ENCODE results near the gene DOCK4. TPM values are rescaled to one million over a fixed set of nuclear protein-coding genes. Genes with fewer than 3 reads are reported as not detected.

The DOCK4 gene
- total RNA-seq, 1 experiment from 2014 or later, result 20.4 TPM

DNA sequence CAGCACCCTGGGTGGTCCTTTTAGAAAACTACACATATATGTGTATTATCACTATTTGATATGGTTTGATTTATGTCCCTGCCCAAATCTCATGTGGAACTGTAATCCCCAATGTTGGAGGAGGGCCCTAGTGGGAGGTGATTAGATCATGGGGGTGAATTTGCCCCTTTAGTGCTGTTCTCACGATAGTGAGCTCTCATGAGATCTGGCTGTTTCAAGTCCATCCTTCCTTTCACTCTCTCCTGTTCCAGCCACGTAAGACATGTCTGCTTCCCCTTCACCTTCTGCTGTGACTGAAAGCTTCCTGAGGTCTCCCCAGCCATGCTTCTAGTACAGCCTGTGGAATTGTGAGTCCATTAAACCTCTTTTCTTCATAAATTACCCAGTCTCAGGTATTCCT, 37.3 kb downstream of the DOCK4 start:
- TF ChIP-seq ETV6 (CRISPR knock-in tag; IDR thresholded peaks at IDR 0.05), result no peak
- TF ChIP-seq ZNF671 (CRISPR knock-in tag; IDR thresholded peaks at IDR 0.05), result no peak
- DNase-seq (ENCODE audit: low spot score) (no peak), ATAC-seq (no peak)
- H3K4me1 Mint-ChIP-seq, result peaks cover 9% of the 10 kb centered on the region
- POLR2A ChIA-PET, result no interaction called here
- no peaks in the 10 kb centered on the region for H3K36me3 Mint-ChIP-seq
- H3K27me3 Mint-ChIP-seq (ENCODE audit: low read depth), result no peaks in the 10 kb centered on the region
- no peaks in the 10 kb centered on the region for H3K9me3 Mint-ChIP-seq
- H3K27ac Mint-ChIP-seq, result no peak overlapping the region; the same call in 1 of the 2 replicates
- CTCF ChIA-PET, result interaction anchor here (0.6 kb wide), 1 partner anchor 108 kb away, joined by 3 read pairs; no protein-coding TSS in a partner anchor
- H3K4me3 Mint-ChIP-seq, result no peak overlapping the region

DNA sequence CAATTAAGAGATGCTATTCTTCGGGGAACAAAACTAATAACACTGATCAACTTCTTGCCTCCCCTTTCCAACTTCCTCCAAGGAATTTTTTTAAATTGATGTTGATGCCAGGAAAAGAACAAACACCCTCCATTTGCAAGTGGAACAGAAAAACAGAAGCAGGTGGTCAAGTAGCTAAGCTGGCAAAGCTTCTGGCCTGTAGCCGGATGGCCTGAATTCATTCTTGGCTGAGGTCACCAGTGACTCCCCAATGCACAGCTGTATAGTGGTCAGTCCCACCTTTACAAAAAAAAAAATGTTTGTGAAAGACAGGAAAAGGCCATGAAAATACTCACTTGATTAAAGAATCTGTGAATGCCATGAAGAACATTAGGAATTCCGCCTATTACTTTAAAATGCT, 39.1 kb downstream of the DOCK4 start:
- no peaks in the 10 kb centered on the region for H3K27me3 Mint-ChIP-seq (ENCODE audit: low read depth)
- POLR2A ChIA-PET, result no interaction called here
- no peaks in the 10 kb centered on the region for H3K9me3 Mint-ChIP-seq
- no peak overlapping the region for H3K4me3 Mint-ChIP-seq
- DNase-seq (ENCODE audit: low spot score), result no peak
- no peak for ATAC-seq
- no peaks in the 10 kb centered on the region for H3K36me3 Mint-ChIP-seq
- H3K4me1 Mint-ChIP-seq, result peaks cover 21% of the 10 kb centered on the region
- TF ChIP-seq NR3C1 (CRISPR knock-in tag; conservative IDR thresholded peaks at IDR 0.05; ENCODE audit: low read depth), result no peak
- TF ChIP-seq ZNF671 (CRISPR knock-in tag; IDR thresholded peaks at IDR 0.05), result no peak
- TF ChIP-seq GABPB1 (CRISPR knock-in tag; IDR thresholded peaks at IDR 0.05), result no peak
- no peak for TF ChIP-seq ELF4 (CRISPR knock-in tag; IDR thresholded peaks at IDR 0.05; ENCODE audit: low read depth)
- no peak for TF ChIP-seq ZBTB21 (CRISPR knock-in tag; IDR thresholded peaks at IDR 0.05; ENCODE audit: borderline replicate concordance)
- TF ChIP-seq CREB1 (CRISPR knock-in tag; IDR thresholded peaks at IDR 0.05), result no peak
- TF ChIP-seq, protein P1, sequence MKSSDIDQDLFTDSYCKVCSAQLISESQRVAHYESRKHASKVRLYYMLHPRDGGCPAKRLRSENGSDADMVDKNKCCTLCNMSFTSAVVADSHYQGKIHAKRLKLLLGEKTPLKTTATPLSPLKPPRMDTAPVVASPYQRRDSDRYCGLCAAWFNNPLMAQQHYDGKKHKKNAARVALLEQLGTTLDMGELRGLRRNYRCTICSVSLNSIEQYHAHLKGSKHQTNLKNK (CRISPR knock-in tag; IDR thresholded peaks at IDR 0.05), result no peak
- TF ChIP-seq, protein P2, sequence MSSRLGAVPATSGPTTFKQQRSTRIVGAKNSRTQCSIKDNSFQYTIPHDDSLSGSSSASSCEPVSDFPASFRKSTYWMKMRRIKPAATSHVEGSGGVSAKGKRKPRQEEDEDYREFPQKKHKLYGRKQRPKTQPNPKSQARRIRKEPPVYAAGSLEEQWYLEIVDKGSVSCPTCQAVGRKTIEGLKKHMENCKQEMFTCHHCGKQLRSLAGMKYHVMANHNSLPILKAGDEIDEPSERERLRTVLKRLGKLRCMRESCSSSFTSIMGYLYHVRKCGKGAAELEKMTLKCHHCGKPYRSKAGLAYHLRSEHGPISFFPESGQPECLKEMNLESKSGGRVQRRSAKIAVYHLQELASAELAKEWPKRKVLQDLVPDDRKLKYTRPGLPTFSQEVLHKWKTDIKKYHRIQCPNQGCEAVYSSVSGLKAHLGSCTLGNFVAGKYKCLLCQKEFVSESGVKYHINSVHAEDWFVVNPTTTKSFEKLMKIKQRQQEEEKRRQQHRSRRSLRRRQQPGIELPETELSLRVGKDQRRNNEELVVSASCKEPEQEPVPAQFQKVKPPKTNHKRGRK (CRISPR knock-in tag; IDR thresholded peaks at IDR 0.05; ENCODE audit: borderline replicate concordance), result no peak
- TF ChIP-seq SMAD4 (CRISPR knock-in tag; IDR thresholded peaks at IDR 0.05), result no peak
- no peak overlapping the region for H3K27ac Mint-ChIP-seq
- CTCF ChIA-PET, result no interaction called here

DNA sequence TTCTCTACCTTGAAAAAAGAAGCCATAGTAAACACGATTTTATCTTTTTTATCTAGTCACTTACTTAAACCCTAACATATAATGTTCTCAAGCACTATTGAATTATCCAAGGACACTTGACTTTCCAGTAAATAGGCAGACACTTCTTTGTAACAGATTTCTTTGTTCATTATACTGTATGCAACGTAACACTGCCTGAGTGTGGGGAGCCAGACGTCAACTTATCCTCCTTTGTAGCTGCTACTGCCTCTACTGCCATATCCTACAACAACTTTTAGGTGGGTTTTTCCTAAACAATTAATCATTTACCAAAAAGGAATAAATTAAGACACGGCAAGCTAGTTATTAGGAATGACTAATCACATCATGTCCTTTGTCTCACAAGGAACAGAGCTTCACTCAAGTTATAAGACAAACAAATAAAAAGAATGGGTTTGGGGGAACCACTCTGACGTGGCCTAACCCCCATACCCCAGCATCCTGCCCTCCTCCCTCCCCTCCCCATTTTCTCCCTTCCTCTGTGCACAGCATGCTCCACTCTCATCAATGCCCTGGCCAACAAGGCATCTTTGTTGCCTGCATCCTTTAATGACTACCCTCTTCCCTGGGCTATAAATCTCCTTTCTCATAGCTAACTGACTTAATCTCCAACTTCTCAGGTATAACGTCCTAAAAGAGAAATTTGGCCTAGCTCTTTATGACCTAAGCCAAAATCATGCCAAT, 43.3 kb downstream of the DOCK4 start:
- no peak for ATAC-seq
- no peak overlapping the region for H3K4me3 Mint-ChIP-seq
- peak overlapping the region; percentile 65 for H3K27ac Mint-ChIP-seq
- no peaks in the 10 kb centered on the region for H3K36me3 Mint-ChIP-seq
- peaks cover 46% of the 10 kb centered on the region for H3K4me1 Mint-ChIP-seq
- CTCF ChIA-PET, result no interaction called here
- no peaks in the 10 kb centered on the region for H3K27me3 Mint-ChIP-seq (ENCODE audit: low read depth)
- no peaks in the 10 kb centered on the region for H3K9me3 Mint-ChIP-seq
- POLR2A ChIA-PET, result interaction anchor here (0.5 to 1.1 kb wide), 2 partner anchors 39 to 43 kb away, joined by 3 to 4 read pairs; partner anchors contain the start of gene DOCK4
- DNase-seq (ENCODE audit: low spot score), result no peak
- TF ChIP-seq, protein P3, sequence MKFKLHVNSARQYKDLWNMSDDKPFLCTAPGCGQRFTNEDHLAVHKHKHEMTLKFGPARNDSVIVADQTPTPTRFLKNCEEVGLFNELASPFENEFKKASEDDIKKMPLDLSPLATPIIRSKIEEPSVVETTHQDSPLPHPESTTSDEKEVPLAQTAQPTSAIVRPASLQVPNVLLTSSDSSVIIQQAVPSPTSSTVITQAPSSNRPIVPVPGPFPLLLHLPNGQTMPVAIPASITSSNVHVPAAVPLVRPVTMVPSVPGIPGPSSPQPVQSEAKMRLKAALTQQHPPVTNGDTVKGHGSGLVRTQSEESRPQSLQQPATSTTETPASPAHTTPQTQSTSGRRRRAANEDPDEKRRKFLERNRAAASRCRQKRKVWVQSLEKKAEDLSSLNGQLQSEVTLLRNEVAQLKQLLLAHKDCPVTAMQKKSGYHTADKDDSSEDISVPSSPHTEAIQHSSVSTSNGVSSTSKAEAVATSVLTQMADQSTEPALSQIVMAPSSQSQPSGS (CRISPR knock-in tag; IDR thresholded peaks at IDR 0.05; ENCODE audit: borderline replicate concordance, low read depth), result no peak
- no peak for TF ChIP-seq NFYB (CRISPR knock-in tag; conservative IDR thresholded peaks at IDR 0.05; ENCODE audit: low read depth)
- TF ChIP-seq, protein P4, sequence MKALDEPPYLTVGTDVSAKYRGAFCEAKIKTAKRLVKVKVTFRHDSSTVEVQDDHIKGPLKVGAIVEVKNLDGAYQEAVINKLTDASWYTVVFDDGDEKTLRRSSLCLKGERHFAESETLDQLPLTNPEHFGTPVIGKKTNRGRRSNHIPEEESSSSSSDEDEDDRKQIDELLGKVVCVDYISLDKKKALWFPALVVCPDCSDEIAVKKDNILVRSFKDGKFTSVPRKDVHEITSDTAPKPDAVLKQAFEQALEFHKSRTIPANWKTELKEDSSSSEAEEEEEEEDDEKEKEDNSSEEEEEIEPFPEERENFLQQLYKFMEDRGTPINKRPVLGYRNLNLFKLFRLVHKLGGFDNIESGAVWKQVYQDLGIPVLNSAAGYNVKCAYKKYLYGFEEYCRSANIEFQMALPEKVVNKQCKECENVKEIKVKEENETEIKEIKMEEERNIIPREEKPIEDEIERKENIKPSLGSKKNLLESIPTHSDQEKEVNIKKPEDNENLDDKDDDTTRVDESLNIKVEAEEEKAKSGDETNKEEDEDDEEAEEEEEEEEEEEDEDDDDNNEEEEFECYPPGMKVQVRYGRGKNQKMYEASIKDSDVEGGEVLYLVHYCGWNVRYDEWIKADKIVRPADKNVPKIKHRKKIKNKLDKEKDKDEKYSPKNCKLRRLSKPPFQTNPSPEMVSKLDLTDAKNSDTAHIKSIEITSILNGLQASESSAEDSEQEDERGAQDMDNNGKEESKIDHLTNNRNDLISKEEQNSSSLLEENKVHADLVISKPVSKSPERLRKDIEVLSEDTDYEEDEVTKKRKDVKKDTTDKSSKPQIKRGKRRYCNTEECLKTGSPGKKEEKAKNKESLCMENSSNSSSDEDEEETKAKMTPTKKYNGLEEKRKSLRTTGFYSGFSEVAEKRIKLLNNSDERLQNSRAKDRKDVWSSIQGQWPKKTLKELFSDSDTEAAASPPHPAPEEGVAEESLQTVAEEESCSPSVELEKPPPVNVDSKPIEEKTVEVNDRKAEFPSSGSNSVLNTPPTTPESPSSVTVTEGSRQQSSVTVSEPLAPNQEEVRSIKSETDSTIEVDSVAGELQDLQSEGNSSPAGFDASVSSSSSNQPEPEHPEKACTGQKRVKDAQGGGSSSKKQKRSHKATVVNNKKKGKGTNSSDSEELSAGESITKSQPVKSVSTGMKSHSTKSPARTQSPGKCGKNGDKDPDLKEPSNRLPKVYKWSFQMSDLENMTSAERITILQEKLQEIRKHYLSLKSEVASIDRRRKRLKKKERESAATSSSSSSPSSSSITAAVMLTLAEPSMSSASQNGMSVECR (CRISPR knock-in tag; IDR thresholded peaks at IDR 0.05; ENCODE audit: borderline replicate concordance), result no peak
- TF ChIP-seq, protein P5, sequence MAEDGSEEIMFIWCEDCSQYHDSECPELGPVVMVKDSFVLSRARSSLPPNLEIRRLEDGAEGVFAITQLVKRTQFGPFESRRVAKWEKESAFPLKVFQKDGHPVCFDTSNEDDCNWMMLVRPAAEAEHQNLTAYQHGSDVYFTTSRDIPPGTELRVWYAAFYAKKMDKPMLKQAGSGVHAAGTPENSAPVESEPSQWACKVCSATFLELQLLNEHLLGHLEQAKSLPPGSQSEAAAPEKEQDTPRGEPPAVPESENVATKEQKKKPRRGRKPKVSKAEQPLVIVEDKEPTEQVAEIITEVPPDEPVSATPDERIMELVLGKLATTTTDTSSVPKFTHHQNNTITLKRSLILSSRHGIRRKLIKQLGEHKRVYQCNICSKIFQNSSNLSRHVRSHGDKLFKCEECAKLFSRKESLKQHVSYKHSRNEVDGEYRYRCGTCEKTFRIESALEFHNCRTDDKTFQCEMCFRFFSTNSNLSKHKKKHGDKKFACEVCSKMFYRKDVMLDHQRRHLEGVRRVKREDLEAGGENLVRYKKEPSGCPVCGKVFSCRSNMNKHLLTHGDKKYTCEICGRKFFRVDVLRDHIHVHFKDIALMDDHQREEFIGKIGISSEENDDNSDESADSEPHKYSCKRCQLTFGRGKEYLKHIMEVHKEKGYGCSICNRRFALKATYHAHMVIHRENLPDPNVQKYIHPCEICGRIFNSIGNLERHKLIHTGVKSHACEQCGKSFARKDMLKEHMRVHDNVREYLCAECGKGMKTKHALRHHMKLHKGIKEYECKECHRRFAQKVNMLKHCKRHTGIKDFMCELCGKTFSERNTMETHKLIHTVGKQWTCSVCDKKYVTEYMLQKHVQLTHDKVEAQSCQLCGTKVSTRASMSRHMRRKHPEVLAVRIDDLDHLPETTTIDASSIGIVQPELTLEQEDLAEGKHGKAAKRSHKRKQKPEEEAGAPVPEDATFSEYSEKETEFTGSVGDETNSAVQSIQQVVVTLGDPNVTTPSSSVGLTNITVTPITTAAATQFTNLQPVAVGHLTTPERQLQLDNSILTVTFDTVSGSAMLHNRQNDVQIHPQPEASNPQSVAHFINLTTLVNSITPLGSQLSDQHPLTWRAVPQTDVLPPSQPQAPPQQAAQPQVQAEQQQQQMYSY (CRISPR knock-in tag; IDR thresholded peaks at IDR 0.05), result no peak
- TF ChIP-seq GTF2I (CRISPR knock-in tag; conservative IDR thresholded peaks at IDR 0.05), result no peak
- TF ChIP-seq, protein P6, sequence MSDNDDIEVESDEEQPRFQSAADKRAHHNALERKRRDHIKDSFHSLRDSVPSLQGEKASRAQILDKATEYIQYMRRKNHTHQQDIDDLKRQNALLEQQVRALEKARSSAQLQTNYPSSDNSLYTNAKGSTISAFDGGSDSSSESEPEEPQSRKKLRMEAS (CRISPR knock-in tag; IDR thresholded peaks at IDR 0.05), result no peak
